GM23338 (cell line): ENCODE measurements around the gene NSA2. TPM values are rescaled to one million over a fixed set of nuclear protein-coding genes. Genes with fewer than 3 reads are reported as not detected.
A peak's percentile ranks its signal among the peaks of the same experiment; 100 is the strongest.

ENCODE experiments used
- ATAC-seq: fragments of 200-7000 bp; cut with Tn5 transposase; 3 replicates; pipeline ENCODE4 v1.9.1; 2020
- DNase-seq: peaks from one replicate; pipeline ENCODE4 v3.0.0-alpha.2; 2015; ENCODE audit warnings: low spot score
- H2AFZ ChIP-seq: fragments of 200-600 bp; sonication (generic); 2 replicates; pipeline ENCODE4 v1.8.0; 2016; ENCODE audit warnings: antibody characterized with exemption, mild to moderate bottlenecking, moderate library complexity
- H3F3A ChIP-seq: fragments of 200-600 bp; sonication (generic); replicated peaks from 2 replicates; pipeline ENCODE4 v1.8.0; 2017; ENCODE audit warnings: antibody characterized with exemption, mixed run types, low read depth
- H3K27ac ChIP-seq: fragments of 200-600 bp; sonication (generic); 2 replicates; pipeline ENCODE4 v1.6.1; 2016; ENCODE audit warnings: low read depth
- H3K27me3 ChIP-seq: fragments of 200-600 bp; sonication (generic); 2 replicates; pipeline ENCODE4 v1.8.0; 2016; ENCODE audit warnings: mild to moderate bottlenecking, mixed run types, moderate library complexity; ENCODE audit not compliant: insufficient read depth
- H3K36me3 ChIP-seq: fragments of 200-600 bp; sonication (generic); 2 replicates; pipeline ENCODE4 v1.8.0; 2016; ENCODE audit warnings: mild to moderate bottlenecking; ENCODE audit not compliant: insufficient read depth
- H3K4me1 ChIP-seq: fragments of 200-600 bp; sonication (generic); 2 replicates; pipeline ENCODE4 v1.8.0; 2016; ENCODE audit warnings: mild to moderate bottlenecking, moderate library complexity; ENCODE audit not compliant: insufficient read depth
- H3K4me2 ChIP-seq: fragments of 200-600 bp; sonication (generic); 2 replicates; pipeline ENCODE4 v1.7.1; 2017; ENCODE audit warnings: mixed run types
- H3K4me3 ChIP-seq: fragments of 200-600 bp; sonication (generic); 2 replicates; pipeline ENCODE4 v1.6.1; 2016; ENCODE audit warnings: mixed run types
- H3K79me2 ChIP-seq: fragments of 200-600 bp; sonication (generic); replicated peaks from 2 replicates; pipeline ENCODE4 v1.8.0; 2017; ENCODE audit warnings: mild to moderate bottlenecking; ENCODE audit not compliant: insufficient read depth
- H3K9me2 ChIP-seq: fragments of 200-600 bp; sonication (generic); 2 replicates; pipeline ENCODE4 v1.8.0; 2017; ENCODE audit not compliant: insufficient read depth
- H4K20me1 ChIP-seq: fragments of 200-600 bp; sonication (generic); replicated peaks from 2 replicates; pipeline ENCODE4 v1.8.0; 2017; ENCODE audit warnings: mild to moderate bottlenecking; ENCODE audit not compliant: insufficient read depth
- H3K27ac Mint-ChIP-seq: 2 replicates; pipeline ENCODE4 v1.8.0; 2020; ENCODE audit warnings: inconsistent platforms, mild to moderate bottlenecking, moderate library complexity, mixed read lengths
- H3K27me3 Mint-ChIP-seq: 3 replicates; pipeline ENCODE4 v1.8.0; 2022; ENCODE audit warnings: low read depth, mild to moderate bottlenecking, moderate library complexity, mixed read lengths, inconsistent platforms; ENCODE audit not compliant: insufficient read depth, poor library complexity
- H3K36me3 Mint-ChIP-seq: 3 replicates; pipeline ENCODE4 v1.8.0; 2021; ENCODE audit warnings: low read depth, mild to moderate bottlenecking, inconsistent platforms, moderate library complexity, mixed read lengths
- H3K4me1 Mint-ChIP-seq: 3 replicates; pipeline ENCODE4 v1.8.0; 2020; ENCODE audit warnings: mild to moderate bottlenecking, inconsistent platforms, mixed read lengths
- H3K4me3 Mint-ChIP-seq: 3 replicates; pipeline ENCODE4 v1.8.0; 2021; ENCODE audit warnings: moderate library complexity, mild to moderate bottlenecking, inconsistent platforms, mixed read lengths
- H3K9me3 Mint-ChIP-seq: 3 replicates; pipeline ENCODE4 v1.8.0; 2020; ENCODE audit warnings: moderate library complexity, mild to moderate bottlenecking, inconsistent platforms, mixed read lengths
- CREB1 ChIP-seq: fragments of 250-450 bp; sonication (Bioruptor Pico); IDR thresholded peaks from 2 replicates; pipeline ENCODE4 v1.5.0; 2020; ENCODE audit warnings: low read depth, mild to moderate bottlenecking, moderate library complexity
- EZH2phosphoT487 ChIP-seq: fragments of 200-600 bp; sonication (generic); IDR thresholded peaks from one replicate; pipeline ENCODE4 v1.8.1; 2018; ENCODE audit warnings: antibody characterized with exemption; ENCODE audit not compliant: unreplicated experiment
- JUNB ChIP-seq: IDR thresholded peaks from one replicate; pipeline ENCODE4 v1.6.1; 2016; ENCODE audit warnings: antibody characterized with exemption; ENCODE audit not compliant: unreplicated experiment
- NANOG ChIP-seq: IDR thresholded peaks from 2 replicates; pipeline ENCODE4 v1.6.1; 2016; ENCODE audit warnings: antibody characterized with exemption, borderline replicate concordance
- POLR2AphosphoS5 ChIP-seq: IDR thresholded peaks from 2 replicates; pipeline ENCODE4 v1.6.1; 2016; ENCODE audit warnings: antibody characterized with exemption, low read depth
- STAT1 ChIP-seq: IDR thresholded peaks from one replicate; pipeline ENCODE4 v1.6.1; 2016; ENCODE audit warnings: antibody characterized with exemption; ENCODE audit not compliant: unreplicated experiment
- ZNF114 ChIP-seq: fragments of 250-450 bp; sonication (Bioruptor Pico); IDR thresholded peaks from 2 replicates; pipeline ENCODE4 v1.5.0; 2020; ENCODE audit warnings: mild to moderate bottlenecking, moderate library complexity
- ZNF331 ChIP-seq: fragments of 250-450 bp; sonication (Bioruptor Pico); IDR thresholded peaks from 2 replicates; pipeline ENCODE4 v1.5.0; 2020; ENCODE audit warnings: low read depth, mild to moderate bottlenecking, moderate library complexity
- polyA plus RNA-seq: library from polyadenylated mRNA; unstranded; fragments of >200 nt; fragmentation: Nextera tagmentation; extraction: Ambion mirVana; gene quantifications from 2 replicates; pipeline ENCODE4 v1.2.1, GENCODE V29; 2016
- total RNA-seq: library from RNA; depleted of rRNA; stranded (reverse); fragments of >200 nt; shearing (Covaris generic); gene quantifications from 2 replicates; pipeline ENCODE4 v1.2.3, GENCODE V29; 2014
- TF ChIP-seq, protein P1 (sequence below), 2 experiments: fragments of 200-600 bp in 1 of 2; sonication (generic) in 1 of 2; conservative IDR thresholded peaks; 2 replicates each; pipeline versions ENCODE4 v1.5.1 to v1.6.1; 2016 to 2017; ENCODE audit warnings: antibody characterized with exemption in 2 of 2, low read depth in 2 of 2, mild to moderate bottlenecking in 2 of 2, moderate library complexity in 1 of 2
- TF ChIP-seq, protein P2 (sequence below): IDR thresholded peaks from one replicate; pipeline ENCODE4 v1.6.1; 2018; ENCODE audit warnings: antibody characterized with exemption; ENCODE audit not compliant: unreplicated experiment
- TF ChIP-seq, protein P3 (sequence below): fragments of 250-450 bp; sonication (Bioruptor Pico); IDR thresholded peaks from 2 replicates; pipeline ENCODE4 v1.5.0; 2020; ENCODE audit warnings: mild to moderate bottlenecking, moderate library complexity

NSA2 gene
- total and polyA plus RNA-seq, 2 experiments from 2014 or later = 103 to 244 TPM

DNA sequence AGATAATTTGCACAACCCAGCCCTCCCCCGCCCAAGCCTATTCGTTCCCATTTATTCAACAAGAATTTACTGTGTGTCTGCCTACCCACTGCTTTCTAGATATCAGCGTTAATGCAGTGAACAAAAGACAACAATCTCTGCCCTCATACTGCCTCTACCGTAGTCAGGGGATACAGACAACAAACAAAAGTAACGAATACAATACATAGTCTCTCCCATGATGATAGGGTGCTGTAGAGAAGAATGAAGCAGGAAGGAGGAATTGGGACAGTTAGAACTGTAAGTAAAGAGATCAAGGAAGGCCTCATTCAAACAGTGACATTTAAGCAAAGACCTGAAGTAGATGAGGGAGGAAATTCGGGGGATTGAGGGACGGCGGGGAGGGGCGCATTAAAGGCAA, 1.8 kb upstream of the NSA2 start:
- ATAC-seq = no peak
- Mint-ChIP-seq H3K4me3 (peak overlapping the region; percentile 100), H3K27ac (peak overlapping the region; percentile 26; the same call in 1 of the 2 replicates), H3K9me3 (no peaks in the 10 kb centered on the region), H3K4me1 (peaks cover 11% of the 10 kb centered on the region), H3K36me3 (peaks cover 25% of the 10 kb centered on the region), H3K27me3 (peaks cover 3% of the 10 kb centered on the region)
- peaks cover 5% of the 10 kb centered on the region; the same call in 1 of the 2 replicates for H4K20me1 ChIP-seq
- no peak for TF ChIP-seq ZNF331
- peak; percentile 32 for DNase-seq
- H3F3A ChIP-seq = peaks cover 5% of the 10 kb centered on the region
- H3K4me1 ChIP-seq = peaks cover 5% of the 10 kb centered on the region
- H3K4me3 ChIP-seq = peak overlapping the region; percentile 26; the same call in 1 of the 2 replicates
- peak overlapping the region; percentile 94; the same call in 1 of the 2 replicates for H3K4me2 ChIP-seq
- peaks cover 29% of the 10 kb centered on the region for H3K36me3 ChIP-seq
- H3K9me2 ChIP-seq = no peaks in the 10 kb centered on the region
- no peak overlapping the region for H3K27ac ChIP-seq
- no peaks in the 10 kb centered on the region for H3K27me3 ChIP-seq
- no peak overlapping the region for H2AFZ ChIP-seq
- H3K79me2 ChIP-seq = peaks cover 58% of the 10 kb centered on the region

DNA sequence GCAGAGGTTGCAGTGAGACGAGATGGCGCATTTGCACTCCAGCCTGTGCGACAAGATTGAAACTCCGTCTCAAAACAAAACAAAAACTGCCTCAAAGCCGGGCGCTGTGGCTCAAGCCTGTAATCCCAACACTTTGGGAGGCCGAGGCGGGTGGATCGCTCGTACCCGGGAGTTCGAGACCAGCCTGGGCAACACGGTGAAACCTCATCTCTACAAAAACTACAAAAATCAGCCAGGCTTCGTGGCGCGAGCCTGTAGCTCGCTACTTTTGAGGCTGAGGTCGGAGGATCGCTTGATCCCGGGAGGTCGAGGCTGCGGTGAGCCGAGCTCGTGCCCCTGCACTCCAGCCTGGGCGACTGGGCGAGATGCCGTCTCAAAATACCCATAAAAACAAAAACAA, 1.1 kb upstream of the NSA2 start:
- Mint-ChIP-seq H3K9me3 (no peaks in the 10 kb centered on the region), H3K27me3 (peaks cover 3% of the 10 kb centered on the region), H3K4me1 (peaks cover 11% of the 10 kb centered on the region), H3K4me3 (peak overlapping the region; percentile 100), H3K27ac (no peak overlapping the region), H3K36me3 (peaks cover 27% of the 10 kb centered on the region)
- H3K79me2 ChIP-seq = peaks cover 58% of the 10 kb centered on the region
- H3K36me3 ChIP-seq = peaks cover 29% of the 10 kb centered on the region
- H4K20me1 ChIP-seq = peaks cover 5% of the 10 kb centered on the region; the same call in 1 of the 2 replicates
- H3K4me2 ChIP-seq = peak overlapping the region; percentile 94
- H3K4me3 ChIP-seq = peak overlapping the region; percentile 99
- DNase-seq = no peak
- H3K27ac ChIP-seq = no peak overlapping the region
- no peak for TF ChIP-seq ZNF114 (CRISPR knock-in tag)
- no peak for TF ChIP-seq NANOG
- TF ChIP-seq POLR2AphosphoS5 = no peak
- no peak for TF ChIP-seq JUNB
- TF ChIP-seq STAT1 = no peak
- TF ChIP-seq, protein P1, sequence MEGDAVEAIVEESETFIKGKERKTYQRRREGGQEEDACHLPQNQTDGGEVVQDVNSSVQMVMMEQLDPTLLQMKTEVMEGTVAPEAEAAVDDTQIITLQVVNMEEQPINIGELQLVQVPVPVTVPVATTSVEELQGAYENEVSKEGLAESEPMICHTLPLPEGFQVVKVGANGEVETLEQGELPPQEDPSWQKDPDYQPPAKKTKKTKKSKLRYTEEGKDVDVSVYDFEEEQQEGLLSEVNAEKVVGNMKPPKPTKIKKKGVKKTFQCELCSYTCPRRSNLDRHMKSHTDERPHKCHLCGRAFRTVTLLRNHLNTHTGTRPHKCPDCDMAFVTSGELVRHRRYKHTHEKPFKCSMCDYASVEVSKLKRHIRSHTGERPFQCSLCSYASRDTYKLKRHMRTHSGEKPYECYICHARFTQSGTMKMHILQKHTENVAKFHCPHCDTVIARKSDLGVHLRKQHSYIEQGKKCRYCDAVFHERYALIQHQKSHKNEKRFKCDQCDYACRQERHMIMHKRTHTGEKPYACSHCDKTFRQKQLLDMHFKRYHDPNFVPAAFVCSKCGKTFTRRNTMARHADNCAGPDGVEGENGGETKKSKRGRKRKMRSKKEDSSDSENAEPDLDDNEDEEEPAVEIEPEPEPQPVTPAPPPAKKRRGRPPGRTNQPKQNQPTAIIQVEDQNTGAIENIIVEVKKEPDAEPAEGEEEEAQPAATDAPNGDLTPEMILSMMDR (conservative IDR thresholded peaks at IDR 0.05; ENCODE audit: low read depth in 2 of 2) = no peak
- no peak for TF ChIP-seq EZH2phosphoT487
- TF ChIP-seq, protein P2, sequence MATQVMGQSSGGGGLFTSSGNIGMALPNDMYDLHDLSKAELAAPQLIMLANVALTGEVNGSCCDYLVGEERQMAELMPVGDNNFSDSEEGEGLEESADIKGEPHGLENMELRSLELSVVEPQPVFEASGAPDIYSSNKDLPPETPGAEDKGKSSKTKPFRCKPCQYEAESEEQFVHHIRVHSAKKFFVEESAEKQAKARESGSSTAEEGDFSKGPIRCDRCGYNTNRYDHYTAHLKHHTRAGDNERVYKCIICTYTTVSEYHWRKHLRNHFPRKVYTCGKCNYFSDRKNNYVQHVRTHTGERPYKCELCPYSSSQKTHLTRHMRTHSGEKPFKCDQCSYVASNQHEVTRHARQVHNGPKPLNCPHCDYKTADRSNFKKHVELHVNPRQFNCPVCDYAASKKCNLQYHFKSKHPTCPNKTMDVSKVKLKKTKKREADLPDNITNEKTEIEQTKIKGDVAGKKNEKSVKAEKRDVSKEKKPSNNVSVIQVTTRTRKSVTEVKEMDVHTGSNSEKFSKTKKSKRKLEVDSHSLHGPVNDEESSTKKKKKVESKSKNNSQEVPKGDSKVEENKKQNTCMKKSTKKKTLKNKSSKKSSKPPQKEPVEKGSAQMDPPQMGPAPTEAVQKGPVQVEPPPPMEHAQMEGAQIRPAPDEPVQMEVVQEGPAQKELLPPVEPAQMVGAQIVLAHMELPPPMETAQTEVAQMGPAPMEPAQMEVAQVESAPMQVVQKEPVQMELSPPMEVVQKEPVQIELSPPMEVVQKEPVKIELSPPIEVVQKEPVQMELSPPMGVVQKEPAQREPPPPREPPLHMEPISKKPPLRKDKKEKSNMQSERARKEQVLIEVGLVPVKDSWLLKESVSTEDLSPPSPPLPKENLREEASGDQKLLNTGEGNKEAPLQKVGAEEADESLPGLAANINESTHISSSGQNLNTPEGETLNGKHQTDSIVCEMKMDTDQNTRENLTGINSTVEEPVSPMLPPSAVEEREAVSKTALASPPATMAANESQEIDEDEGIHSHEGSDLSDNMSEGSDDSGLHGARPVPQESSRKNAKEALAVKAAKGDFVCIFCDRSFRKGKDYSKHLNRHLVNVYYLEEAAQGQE = no peak
- TF ChIP-seq CREB1 (CRISPR knock-in tag) = no peak
- TF ChIP-seq, protein P3, sequence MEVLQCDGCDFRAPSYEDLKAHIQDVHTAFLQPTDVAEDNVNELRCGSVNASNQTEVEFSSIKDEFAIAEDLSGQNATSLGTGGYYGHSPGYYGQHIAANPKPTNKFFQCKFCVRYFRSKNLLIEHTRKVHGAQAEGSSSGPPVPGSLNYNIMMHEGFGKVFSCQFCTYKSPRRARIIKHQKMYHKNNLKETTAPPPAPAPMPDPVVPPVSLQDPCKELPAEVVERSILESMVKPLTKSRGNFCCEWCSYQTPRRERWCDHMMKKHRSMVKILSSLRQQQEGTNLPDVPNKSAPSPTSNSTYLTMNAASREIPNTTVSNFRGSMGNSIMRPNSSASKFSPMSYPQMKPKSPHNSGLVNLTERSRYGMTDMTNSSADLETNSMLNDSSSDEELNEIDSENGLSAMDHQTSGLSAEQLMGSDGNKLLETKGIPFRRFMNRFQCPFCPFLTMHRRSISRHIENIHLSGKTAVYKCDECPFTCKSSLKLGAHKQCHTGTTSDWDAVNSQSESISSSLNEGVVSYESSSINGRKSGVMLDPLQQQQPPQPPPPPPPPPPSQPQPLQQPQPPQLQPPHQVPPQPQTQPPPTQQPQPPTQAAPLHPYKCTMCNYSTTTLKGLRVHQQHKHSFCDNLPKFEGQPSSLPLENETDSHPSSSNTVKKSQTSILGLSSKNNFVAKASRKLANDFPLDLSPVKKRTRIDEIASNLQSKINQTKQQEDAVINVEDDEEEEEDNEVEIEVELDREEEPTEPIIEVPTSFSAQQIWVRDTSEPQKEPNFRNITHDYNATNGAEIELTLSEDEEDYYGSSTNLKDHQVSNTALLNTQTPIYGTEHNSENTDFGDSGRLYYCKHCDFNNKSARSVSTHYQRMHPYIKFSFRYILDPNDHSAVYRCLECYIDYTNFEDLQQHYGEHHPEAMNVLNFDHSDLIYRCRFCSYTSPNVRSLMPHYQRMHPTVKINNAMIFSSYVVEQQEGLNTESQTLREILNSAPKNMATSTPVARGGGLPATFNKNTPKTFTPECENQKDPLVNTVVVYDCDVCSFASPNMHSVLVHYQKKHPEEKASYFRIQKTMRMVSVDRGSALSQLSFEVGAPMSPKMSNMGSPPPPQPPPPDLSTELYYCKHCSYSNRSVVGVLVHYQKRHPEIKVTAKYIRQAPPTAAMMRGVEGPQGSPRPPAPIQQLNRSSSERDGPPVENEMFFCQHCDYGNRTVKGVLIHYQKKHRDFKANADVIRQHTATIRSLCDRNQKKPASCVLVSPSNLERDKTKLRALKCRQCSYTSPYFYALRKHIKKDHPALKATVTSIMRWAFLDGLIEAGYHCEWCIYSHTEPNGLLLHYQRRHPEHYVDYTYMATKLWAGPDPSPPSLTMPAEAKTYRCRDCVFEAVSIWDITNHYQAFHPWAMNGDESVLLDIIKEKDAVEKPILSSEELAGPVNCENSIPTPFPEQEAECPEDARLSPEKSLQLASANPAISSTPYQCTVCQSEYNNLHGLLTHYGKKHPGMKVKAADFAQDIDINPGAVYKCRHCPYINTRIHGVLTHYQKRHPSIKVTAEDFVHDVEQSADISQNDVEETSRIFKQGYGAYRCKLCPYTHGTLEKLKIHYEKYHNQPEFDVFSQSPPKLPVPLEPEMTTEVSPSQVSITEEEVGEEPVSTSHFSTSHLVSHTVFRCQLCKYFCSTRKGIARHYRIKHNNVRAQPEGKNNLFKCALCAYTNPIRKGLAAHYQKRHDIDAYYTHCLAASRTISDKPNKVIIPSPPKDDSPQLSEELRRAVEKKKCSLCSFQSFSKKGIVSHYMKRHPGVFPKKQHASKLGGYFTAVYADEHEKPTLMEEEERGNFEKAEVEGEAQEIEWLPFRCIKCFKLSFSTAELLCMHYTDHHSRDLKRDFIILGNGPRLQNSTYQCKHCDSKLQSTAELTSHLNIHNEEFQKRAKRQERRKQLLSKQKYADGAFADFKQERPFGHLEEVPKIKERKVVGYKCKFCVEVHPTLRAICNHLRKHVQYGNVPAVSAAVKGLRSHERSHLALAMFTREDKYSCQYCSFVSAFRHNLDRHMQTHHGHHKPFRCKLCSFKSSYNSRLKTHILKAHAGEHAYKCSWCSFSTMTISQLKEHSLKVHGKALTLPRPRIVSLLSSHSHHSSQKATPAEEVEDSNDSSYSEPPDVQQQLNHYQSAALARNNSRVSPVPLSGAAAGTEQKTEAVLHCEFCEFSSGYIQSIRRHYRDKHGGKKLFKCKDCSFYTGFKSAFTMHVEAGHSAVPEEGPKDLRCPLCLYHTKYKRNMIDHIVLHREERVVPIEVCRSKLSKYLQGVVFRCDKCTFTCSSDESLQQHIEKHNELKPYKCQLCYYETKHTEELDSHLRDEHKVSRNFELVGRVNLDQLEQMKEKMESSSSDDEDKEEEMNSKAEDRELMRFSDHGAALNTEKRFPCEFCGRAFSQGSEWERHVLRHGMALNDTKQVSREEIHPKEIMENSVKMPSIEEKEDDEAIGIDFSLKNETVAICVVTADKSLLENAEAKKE (CRISPR knock-in tag) = no peak
- TF ChIP-seq ZNF331 = no peak
- H3K4me1 ChIP-seq = peaks cover 5% of the 10 kb centered on the region
- no peaks in the 10 kb centered on the region for H3K27me3 ChIP-seq
- ATAC-seq = no peak
- H3K9me2 ChIP-seq = no peaks in the 10 kb centered on the region
- peaks cover 8% of the 10 kb centered on the region for H3F3A ChIP-seq
- no peak overlapping the region for H2AFZ ChIP-seq
